Esophagus squamous epithelium (tissue), 5 donors: Measurements from ENCODE around the gene HSPA5. TPM values are rescaled to one million over a fixed set of nuclear protein-coding genes. Genes with fewer than 3 reads are reported as not detected.
"Not testable (repeated sequence)": the region's sequence is repeated elsewhere in the genome, so short reads cannot be mapped to it uniquely, and the experiment has no call there.

ENCODE experiments used
- DNase-seq: peaks from one replicate; lab custom pipeline; 2025; lab: John Stamatoyannopoulos, UW
- H3K27ac ChIP-seq, 4 donors: fragments of 200-600 bp; sonication (generic); one replicate each; pipeline ENCODE4 v1.5.1; 2016 to 2019; ENCODE audit warnings: mild to moderate bottlenecking in 1 of 4
- H3K27me3 ChIP-seq, 4 donors: fragments of 200-600 bp; sonication (generic); 1 replicate in 3 of 4; 2 replicates in 1 of 4; pipeline versions ENCODE4 v1.5.1 to v1.6.0; 2017 to 2021; ENCODE audit warnings: antibody characterized with exemption in 1 of 4
- H3K36me3 ChIP-seq, 3 donors: fragments of 200-600 bp; sonication (generic); one replicate each; pipeline ENCODE4 v1.5.1; 2016 to 2019
- H3K4me1 ChIP-seq, 3 donors: fragments of 200-600 bp; sonication (generic); one replicate each; pipeline ENCODE4 v1.5.1; 2017 to 2019
- H3K4me3 ChIP-seq, 4 donors: fragments of 200-600 bp; sonication (generic); 1 replicate in 3 of 4; 2 replicates in 1 of 4; pipeline ENCODE4 v1.5.1; 2016 to 2019; ENCODE audit warnings: mild to moderate bottlenecking in 2 of 4, moderate library complexity in 1 of 4
- H3K9me3 ChIP-seq, 3 donors: fragments of 200-600 bp; sonication (generic); one replicate each; pipeline ENCODE4 v1.5.1; 2016 to 2019
- CTCF ChIP-seq, 6 experiments: fragments of 450-650 bp in 4 of 6; fragments of 200-600 bp in 2 of 6; sonication (generic) in 2 of 6; IDR thresholded peaks; one replicate each; pipeline ENCODE4 v1.5.1; 2016 to 2019; ENCODE audit warnings: antibody characterized with exemption in 6 of 6, mild to moderate bottlenecking in 4 of 6, moderate library complexity in 4 of 6
- POLR2A ChIP-seq, 4 donors: fragments of 450-650 bp; IDR thresholded peaks; one replicate each; pipeline ENCODE4 v1.6.1; 2017; ENCODE audit warnings: antibody characterized with exemption in 4 of 4, mild to moderate bottlenecking in 4 of 4, moderate library complexity in 3 of 4
- WGBS, 2 donors: methylation state at CpG; one replicate each; pipeline ENCODE4 v1.1.5; 2018; 5-methylcytosine and 5-hydroxymethylcytosine counted together
- intact Hi-C: fragments of 100-400 bp; cut with DNase I; formaldehyde crosslinking; loops from one replicate; pipeline ENCODE4 v1.15.0; 2022
- total RNA-seq, 4 donors: library from RNA; depleted of rRNA; stranded (reverse); fragments of >200 nt; gene quantifications; one replicate each; pipeline ENCODE4 v1.1.0, GENCODE V29; 2016
- donor health status: DM: yes; HTN: yes; CAD: no.

The HSPA5 gene
- total RNA-seq, 4 donors from 2014 or later: 84.1 to 178 (median 132) TPM

DNA sequence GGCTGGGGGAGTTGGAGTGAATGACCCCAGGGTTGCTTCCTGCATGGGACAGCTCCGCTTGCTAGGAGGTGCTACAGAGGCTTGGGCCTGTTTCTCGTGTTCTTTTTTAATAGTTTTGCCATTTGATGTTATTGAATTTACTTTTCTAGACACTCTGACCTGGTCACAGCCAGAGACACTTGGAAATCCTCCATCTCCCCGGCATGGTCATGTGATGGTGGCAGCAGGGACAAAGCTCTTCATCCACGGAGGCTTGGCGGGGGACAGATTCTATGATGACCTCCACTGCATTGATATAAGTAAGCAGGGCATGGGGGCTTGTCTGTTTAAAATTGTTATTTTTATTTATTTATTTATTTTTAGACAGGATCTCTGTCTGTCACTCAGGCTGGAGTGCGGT is 13.4 kb downstream of the HSPA5 start:
- Histone ChIP-seq H3K4me1 (no peaks in the 10 kb centered on the region), H3K36me3 (peaks cover 0 to 89% (median 8%) of the 10 kb centered on the region in 3 donors), H3K9me3 (no peaks in the 10 kb centered on the region), H3K27me3 (no peaks in the 10 kb centered on the region), H3K4me3 (no peak overlapping the region), H3K27ac (no peak overlapping the region)
- no peak for DNase-seq
- TF ChIP-seq POLR2A (IDR thresholded peaks at IDR 0.05) (no peak), CTCF (IDR thresholded peaks at IDR 0.05) (no peak)
- intact Hi-C loops: no loop called here
- 91 to 98% methylated on average over 5 to 6 of the region's 6 CpGs for WGBS, 2 donors

DNA sequence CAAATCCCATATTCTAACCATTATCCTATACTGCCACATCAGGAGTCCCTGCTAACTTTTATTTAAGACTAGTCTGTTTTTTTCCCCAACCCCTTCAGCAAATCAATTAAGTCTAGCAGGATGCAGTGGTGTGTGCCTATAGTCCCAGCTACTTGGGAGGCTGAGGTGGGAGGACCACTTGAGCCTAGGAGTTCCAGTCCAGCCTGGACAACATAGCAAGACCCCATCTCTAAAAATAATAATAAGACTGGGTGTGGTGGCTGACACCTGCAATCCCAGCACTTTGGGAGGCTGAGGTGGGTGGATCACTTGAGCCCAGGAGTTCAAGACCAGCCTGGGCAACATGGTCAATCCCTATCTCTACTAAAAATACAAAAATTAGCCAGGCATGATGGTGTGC is 16.3 kb downstream of the HSPA5 start:
- H3K4me3 ChIP-seq, H3K27me3 ChIP-seq, H3K4me1 ChIP-seq, H3K27ac ChIP-seq, intact Hi-C loops, DNase-seq, H3K9me3 ChIP-seq: not testable (repeated sequence)
- peaks cover 0 to 89% (median 8%) of the 10 kb centered on the region in 3 donors for H3K36me3 ChIP-seq

GRCh38 chr9:125218621-125219020 is 22.5 kb downstream of the HSPA5 start:
- Histone ChIP-seq H3K4me1 (no peaks in the 10 kb centered on the region), H3K27me3 (no peaks in the 10 kb centered on the region), H3K4me3 (no peak overlapping the region), H3K27ac (no peak overlapping the region), H3K9me3 (no peaks in the 10 kb centered on the region), H3K36me3 (peaks cover 0 to 86% (median 0%) of the 10 kb centered on the region in 3 donors)
- TF ChIP-seq CTCF (IDR thresholded peaks at IDR 0.05) (no peak), POLR2A (IDR thresholded peaks at IDR 0.05) (no peak)
- WGBS, 2 donors: 84 to 100% methylated on average over 3 of the region's 3 CpGs
- no peak for DNase-seq
- intact Hi-C loops: no loop called here

- 87 to 88% methylated on average over 5 of the region's 5 CpGs for WGBS, 2 donors
- DNase-seq: no peak
- H3K4me1 ChIP-seq: no peaks in the 10 kb centered on the region
- no peak for TF ChIP-seq POLR2A (IDR thresholded peaks at IDR 0.05)
- no peak for TF ChIP-seq CTCF (IDR thresholded peaks at IDR 0.05)
- H3K27me3 ChIP-seq: no peaks in the 10 kb centered on the region
- H3K9me3 ChIP-seq: no peaks in the 10 kb centered on the region
- intact Hi-C loops: no loop called here
- no peak overlapping the region for H3K27ac ChIP-seq
- no peak overlapping the region for H3K4me3 ChIP-seq
- H3K36me3 ChIP-seq: peaks cover 0 to 85% (median 9%) of the 10 kb centered on the region in 3 donors
Observed at GRCh38 chr9:125214186-125214585, 27.0 kb downstream of the HSPA5 start.

DNA sequence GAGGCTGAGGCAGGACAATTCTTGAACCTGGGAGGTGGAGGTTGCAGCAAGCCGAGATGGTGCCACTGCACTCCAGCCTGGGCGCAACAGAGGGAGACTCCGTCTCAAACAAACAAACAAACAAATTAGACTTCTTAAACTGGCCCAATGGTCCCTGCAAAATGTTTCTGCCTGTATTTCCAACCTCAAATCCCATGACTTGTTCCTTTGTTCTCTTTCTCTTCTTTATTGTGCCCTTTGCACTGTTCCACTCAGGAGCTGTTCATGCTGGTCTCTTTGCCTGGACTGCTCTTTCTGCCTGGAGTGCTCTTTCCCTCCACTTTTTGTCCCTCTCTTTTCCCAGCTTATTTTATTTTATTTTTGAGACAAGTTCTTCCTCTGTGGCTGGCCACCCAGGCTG is 36.7 kb downstream of the HSPA5 start:
- no peaks in the 10 kb centered on the region for H3K9me3 ChIP-seq
- no peak for DNase-seq
- intact Hi-C loops: no loop called here
- peaks cover 0 to 71% (median 5%) of the 10 kb centered on the region in 3 donors for H3K36me3 ChIP-seq
- peaks cover 0 to 19% (median 8%) of the 10 kb centered on the region in 3 donors for H3K4me1 ChIP-seq
- no peak overlapping the region for H3K4me3 ChIP-seq
- TF ChIP-seq POLR2A (IDR thresholded peaks at IDR 0.05) (no peak), CTCF (IDR thresholded peaks at IDR 0.05) (no peak)
- no peak overlapping the region for H3K27ac ChIP-seq
- H3K27me3 ChIP-seq: no peaks in the 10 kb centered on the region
- WGBS, 2 donors: 80 to 100% methylated on average over 3 of the region's 3 CpGs
